GM21723 (cell line): ENCODE measurements around the gene SLC5A3.

Source experiments
- ATAC-seq: cut with Tn5 transposase; IDR thresholded peaks from one replicate; pipeline ENCODE4 v1.9.1; 2021; ENCODE audit warnings: mild to moderate bottlenecking, moderate library complexity; ENCODE audit not compliant: unreplicated experiment

The SLC5A3 gene

GRCh38 chr21:34094949-34095348 lies 21.6 kb downstream of the SLC5A3 start:
- ATAC-seq, result no peak

DNA sequence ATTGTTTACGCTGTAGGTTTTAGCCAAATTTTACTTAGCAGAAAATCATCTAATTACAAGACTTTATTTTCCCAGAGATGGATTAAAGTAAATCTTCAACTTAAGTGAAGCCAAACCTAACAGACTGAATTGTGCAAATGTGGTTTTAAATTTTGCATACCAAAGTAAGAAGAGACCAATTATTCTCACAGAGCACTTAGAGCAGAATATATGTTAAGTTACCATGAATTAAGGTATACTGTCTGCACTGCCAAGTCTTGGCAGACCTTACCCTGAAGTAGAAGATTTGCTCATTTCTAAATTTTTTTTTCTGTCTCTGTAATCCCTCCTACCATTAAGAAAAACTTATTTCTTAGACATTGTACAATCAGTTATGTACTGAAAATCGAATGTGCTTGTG lies 24.1 kb downstream of the SLC5A3 start:
- ATAC-seq, result no peak

DNA sequence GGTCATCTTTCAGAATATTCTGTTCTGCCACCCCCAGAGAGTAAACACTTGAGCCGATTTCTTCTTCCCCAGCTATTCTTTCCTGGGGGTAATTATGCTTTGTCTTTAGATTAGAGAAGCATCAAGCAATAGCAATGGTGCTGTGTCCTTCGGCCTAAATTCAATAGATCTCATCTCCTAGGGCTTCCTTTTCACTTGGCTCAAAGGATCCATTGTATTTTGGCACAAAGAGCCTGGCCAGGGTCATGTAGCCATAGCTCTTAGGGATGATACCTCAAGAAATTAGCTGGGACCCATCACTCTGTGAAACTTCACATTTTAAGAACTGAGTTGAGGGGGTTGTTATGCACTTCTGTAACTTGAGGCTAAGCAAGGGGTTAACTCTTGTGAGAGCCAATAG lies 27.0 kb downstream of the SLC5A3 start:
- no peak for ATAC-seq

DNA sequence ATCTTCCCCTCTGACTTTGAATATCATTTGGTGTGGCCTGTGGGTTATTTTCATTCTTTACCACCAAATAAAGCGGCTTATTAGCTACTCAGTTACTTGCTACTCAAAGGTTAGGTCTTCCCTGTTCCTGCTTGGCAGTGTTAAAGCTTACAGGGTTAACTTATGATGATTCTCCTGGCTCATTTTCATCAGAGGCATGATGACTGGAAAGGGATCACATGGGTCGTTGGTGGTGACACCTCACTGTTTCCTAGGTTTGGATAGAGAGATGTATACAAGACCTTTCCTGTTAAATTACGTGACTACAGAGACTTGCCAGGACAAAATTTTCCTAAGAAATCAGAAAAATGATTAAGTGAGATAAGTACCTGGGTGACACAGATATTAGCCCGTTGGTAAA lies 27.4 kb downstream of the SLC5A3 start:
- ATAC-seq, result no peak

DNA sequence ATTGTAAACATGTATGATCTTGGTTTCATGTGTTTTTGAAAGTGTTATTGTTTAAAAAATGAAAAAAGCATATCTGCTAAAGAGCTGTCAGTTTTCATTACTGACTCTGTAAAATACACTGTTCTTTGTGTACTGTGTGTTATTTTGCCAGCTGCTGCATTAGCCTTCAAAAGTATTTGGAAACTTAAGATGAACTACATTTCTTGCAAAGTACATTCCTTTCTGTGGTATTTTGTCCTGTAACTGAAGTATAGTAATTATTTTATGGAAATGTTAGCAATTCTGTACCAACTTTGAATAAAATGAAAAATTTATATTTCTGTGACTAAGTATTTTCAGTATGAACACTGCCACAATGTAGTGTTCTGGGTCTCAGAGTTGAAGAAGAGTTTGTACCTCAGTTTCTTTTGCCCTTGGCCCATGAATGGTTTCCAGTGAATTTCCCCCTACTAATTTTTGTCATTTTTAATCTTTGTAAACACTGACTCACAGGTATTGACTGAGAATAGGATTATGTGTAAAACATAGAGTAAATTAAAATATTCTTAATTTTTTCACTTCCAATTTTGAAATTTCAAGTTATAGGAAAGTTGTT lies 32.7 kb downstream of the SLC5A3 start:
- ATAC-seq, result no peak

DNA sequence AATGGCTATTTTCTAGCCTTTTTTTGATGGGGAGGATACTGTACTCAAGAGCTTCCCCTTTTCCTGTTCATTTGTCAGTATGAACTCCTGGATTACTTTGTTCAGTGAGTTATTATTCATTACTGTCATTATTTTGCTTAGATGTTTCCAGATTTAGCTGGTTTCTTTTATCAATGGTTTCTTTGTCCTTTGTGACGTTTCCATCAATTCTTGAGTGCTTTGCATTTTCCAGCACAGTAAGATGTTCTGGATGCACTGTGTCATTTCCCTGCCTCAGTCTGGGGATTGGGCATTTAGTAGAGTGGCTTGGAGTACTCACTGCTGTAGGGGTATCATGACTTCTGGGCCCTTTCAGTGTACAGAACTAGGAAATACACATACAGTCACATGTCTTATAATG lies 34.2 kb downstream of the SLC5A3 start:
- ATAC-seq, result no peak

GRCh38 chr21:34109075-34109474 lies 35.7 kb downstream of the SLC5A3 start:
- ATAC-seq, result no peak

DNA sequence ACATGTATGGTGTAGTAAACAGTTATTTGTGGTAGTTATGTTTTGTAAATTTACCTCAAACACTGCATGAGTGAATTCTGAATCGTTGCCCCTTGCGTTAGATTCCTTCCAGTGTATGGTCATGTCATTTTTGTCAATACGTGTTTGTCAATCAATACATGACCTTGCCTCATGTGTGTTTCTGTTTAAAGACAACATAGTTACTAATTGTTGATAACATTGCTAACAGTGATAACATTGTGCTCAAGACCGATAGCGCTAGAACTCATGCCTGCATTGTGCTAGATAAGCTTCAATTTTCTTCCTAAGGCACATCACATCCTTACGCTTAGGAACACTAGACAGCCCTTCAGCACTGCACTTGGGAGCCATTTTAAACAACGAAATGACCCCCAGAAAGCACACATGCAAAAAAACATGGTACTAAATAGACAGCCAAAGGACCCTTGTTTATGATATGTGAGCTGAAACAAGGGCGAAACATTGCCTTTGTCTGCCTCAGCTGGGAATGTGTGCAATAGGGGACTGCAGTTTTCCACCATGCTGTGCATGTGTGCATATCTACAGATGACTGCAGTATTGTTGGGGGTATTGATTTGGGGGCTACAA lies 37.3 kb downstream of the SLC5A3 start:
- ATAC-seq, result no peak

DNA sequence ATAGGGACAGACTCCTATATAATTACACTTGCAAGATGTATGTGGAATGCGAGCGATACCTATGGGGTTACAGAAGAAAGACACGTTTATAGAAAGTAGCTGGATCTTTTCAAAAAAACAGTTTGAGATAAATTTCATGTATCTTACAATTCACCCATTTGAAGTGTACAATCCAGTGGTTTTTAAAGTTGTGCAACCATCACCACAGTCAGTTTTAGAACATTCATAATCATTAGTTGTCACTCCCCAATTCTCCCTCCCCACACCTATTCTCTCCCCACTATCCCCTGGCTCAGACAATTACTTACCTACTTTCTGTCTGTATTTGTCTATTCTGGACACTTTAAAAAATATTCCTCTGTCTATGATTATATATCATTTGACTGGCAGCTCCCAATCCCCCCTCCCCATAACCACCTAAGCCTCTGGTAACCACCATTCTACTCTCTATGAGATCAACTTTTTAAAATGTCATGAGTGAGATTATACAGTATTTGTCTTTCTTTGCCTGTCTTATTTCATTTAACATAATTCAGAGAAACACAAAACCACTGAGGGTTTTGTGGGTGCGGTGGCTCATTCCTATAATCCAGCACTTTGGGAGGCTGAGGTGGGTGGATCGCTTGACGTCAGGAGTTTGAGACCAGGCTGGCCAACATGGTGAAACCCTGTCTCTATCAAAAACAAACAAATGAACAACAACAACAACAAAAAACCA lies 39.1 kb downstream of the SLC5A3 start:
- ATAC-seq, result no peak

DNA sequence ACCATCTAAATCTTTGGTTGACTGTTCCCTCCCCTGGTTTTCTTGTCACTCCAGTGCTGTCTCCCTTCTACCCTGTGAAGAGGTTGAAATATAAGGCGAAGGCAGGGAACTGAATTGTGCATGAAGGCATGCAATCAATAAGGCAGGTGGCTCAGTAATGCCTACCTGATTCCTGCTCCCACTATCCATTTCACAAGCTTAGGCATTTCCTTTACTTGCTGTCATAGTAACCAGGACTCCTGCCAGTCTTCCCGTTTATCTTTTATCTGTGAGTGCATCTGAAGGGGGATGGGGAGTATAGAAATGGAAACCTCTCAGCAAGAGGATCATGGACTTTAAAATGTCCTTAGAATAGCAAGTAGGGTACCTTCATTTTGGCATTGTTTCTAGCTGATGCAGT lies 40.5 kb downstream of the SLC5A3 start:
- ATAC-seq, result no peak

DNA sequence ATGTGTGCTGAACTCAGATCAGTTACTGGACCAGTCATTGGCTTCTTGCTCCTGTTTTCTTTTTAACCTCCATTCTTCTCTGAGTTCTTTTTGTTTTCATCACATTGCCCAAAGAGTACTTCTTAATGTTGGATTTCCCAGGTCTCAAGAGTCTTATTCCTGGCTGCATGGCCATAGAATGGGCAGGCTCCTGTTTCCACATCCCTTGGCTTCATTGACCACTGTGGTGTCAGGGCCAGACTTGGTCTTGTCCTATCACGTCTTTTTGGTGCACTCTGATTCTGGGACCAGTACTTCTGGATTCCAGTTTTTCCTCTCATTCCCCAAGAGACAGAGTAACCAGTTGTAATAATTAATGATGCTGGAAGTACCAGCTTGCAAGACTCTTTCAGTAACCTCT lies 41.8 kb downstream of the SLC5A3 start:
- no peak for ATAC-seq

GRCh38 chr21:34116569-34116968 lies 43.2 kb downstream of the SLC5A3 start:
- ATAC-seq, result no peak

DNA sequence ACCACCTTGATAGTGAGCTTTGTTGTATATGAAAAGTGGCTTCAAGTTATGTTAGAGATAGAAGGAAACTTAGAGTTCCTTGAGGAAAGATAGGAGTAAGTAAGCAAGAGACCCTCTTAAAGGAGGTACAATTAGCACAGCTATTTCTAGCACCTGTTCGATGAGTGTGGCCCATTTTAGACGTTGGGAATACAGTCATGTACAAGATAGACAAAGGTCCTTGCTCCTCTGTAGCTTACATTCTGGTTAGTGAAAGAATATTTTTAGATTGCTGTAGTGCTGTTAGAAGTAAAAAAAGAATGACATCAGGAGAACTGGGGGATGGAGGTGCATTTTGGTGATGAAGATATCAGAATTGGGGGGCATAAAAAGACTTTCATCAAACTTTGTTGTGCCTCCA lies 47.5 kb downstream of the SLC5A3 start:
- ATAC-seq, result no peak

- ATAC-seq, result no peak
Observed at GRCh38 chr21:34122047-34122446, 48.7 kb downstream of the SLC5A3 start.
